Activated CD4-positive, alpha-beta T cell treated with anti-CD3 and anti-CD28 coated beads for 48 hours (primary cell): ENCODE measurements around the gene ADNP2.
A peak's percentile ranks its signal among the peaks of the same experiment; 100 is the strongest.

Source experiments
- DNase-seq: peaks from one replicate; pipeline ENCODE4 v3.0.0-alpha.2; 2020

The ADNP2 gene, protein sequence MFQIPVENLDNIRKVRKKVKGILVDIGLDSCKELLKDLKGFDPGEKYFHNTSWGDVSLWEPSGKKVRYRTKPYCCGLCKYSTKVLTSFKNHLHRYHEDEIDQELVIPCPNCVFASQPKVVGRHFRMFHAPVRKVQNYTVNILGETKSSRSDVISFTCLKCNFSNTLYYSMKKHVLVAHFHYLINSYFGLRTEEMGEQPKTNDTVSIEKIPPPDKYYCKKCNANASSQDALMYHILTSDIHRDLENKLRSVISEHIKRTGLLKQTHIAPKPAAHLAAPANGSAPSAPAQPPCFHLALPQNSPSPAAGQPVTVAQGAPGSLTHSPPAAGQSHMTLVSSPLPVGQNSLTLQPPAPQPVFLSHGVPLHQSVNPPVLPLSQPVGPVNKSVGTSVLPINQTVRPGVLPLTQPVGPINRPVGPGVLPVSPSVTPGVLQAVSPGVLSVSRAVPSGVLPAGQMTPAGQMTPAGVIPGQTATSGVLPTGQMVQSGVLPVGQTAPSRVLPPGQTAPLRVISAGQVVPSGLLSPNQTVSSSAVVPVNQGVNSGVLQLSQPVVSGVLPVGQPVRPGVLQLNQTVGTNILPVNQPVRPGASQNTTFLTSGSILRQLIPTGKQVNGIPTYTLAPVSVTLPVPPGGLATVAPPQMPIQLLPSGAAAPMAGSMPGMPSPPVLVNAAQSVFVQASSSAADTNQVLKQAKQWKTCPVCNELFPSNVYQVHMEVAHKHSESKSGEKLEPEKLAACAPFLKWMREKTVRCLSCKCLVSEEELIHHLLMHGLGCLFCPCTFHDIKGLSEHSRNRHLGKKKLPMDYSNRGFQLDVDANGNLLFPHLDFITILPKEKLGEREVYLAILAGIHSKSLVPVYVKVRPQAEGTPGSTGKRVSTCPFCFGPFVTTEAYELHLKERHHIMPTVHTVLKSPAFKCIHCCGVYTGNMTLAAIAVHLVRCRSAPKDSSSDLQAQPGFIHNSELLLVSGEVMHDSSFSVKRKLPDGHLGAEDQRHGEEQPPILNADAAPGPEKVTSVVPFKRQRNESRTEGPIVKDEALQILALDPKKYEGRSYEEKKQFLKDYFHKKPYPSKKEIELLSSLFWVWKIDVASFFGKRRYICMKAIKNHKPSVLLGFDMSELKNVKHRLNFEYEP

DNA sequence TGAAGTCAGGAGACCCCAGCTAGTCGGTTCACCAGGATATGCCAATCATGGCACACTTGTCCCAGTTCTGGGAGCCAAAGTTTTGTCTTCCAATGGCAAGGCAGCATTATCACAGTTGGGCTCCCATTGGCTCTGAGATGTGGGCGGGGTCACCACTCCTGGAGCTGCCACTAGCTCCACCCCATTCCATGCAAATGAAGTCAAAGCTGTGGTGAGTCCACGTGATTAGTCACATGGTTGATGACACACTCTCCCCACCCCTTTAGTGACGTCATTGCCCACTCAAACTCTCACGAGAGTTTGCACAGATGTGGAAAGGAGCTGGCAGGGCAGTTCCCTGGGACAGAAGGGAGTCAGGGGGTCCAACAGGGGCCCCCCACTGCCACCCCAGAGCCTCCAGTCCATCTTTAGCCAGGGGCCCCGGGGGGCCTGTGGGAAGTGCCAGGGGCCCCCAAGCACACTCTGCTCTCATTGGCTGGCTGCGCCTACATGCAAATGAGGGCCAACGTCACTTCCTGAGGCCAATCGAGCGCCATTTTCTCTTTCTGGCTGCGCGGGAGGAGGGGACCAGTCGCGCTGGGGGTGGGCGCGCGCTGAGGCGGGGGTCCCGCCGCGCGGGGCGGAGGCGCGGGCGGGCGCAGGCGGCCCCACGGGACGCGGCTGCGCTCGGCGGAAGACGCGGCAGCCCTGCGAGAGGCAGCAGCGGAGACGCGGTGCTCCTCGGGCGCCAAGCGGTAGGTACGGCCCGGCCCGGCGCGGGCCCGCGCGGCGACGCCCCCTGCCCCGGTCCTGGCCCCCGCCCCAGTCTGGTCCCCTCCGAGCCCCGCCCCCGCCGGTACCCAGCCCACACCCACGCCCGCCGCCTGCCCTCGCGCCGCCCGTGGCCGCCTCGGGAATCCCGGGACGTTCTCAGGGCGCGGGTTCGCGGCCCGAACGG, at the start of gene ADNP2:
TSS of gene ADNP2 (plus strand) at position 524 of the 937 bp plus-strand sequence. CDS start 8,281 bp downstream, outside the sequence.
- peak; percentile 93 for DNase-seq

DNA sequence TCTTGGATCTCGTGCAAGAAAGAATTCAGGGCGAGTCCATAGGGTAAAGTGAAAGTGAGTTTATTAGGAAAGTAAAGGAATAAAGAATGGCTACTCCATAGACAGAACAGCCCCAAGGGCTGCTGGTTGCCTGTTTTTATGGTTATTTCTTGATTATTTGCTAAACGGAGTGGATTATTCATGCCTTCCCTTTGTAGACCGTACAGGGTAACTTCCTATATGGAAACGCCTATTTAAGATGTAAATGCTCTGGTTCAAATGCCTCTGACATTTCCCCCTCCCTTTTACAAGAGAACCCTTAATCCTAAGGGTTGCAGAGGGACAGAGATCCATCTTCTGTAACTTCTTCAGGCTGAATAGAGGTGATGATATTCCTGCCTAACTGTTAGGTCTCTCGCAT, 49.1 kb upstream of the ADNP2 start:
- DNase-seq = no peak

DNA sequence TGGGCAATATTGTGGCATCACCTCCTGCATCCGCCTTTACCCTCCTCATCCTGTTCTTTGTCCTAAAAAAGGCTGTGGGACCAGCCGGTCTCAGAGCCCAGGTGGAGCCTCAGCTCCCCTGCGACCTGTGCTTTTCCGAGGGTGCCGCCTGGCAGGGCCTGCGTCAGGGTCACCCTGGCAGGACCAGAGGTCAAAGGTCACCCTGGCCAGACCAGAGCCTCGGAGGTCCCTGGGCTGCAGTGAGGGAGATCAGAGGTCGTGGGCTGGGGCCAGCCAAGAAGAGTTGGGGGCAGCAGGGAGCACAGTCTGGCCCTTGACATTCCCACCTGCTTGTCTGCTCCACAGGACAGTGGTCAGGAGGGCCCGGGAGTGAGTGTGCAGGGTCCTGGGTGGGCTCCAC, 43.4 kb upstream of the ADNP2 start:
- DNase-seq = no peak

DNA sequence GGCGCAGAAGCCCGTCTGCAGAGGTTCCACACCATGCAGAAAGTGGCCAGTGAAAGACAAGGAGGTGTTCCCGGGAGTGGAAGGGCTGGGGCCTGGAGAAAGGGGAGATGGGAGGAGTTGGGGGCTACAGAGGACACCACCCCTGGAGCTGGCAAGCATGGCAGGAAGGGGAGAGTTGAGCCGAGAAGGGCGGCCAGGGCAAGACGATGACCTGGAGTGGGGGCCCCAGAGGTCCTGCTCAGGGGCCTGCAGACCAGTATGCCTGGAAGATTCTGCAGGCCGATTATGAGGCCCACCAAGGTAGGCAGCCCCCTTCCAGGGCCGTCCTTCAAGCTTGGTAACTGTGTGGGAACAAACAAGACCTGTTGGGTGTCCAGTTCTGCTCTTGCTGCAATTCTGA, 41.7 kb upstream of the ADNP2 start:
- DNase-seq = no peak

DNA sequence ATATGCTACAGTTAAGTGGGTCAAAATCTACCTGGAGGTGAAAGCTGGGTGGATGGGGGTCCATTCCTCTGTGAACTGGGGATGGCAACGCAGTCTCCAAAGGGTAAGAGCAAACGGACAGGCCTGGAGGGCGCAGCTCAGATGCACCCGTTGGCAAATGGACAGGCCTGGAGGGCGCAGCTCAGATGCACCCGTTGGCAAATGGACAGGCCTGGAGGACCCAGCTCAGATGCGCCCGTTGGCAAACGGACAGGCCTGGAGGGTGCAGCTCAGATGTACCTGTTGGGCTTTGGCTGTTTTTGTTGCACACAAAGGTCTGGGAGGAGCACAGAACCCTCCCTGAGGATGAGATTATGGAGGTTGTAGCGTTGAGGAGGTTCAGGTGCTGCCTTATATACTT, 41.2 kb upstream of the ADNP2 start:
- DNase-seq = no peak

DNA sequence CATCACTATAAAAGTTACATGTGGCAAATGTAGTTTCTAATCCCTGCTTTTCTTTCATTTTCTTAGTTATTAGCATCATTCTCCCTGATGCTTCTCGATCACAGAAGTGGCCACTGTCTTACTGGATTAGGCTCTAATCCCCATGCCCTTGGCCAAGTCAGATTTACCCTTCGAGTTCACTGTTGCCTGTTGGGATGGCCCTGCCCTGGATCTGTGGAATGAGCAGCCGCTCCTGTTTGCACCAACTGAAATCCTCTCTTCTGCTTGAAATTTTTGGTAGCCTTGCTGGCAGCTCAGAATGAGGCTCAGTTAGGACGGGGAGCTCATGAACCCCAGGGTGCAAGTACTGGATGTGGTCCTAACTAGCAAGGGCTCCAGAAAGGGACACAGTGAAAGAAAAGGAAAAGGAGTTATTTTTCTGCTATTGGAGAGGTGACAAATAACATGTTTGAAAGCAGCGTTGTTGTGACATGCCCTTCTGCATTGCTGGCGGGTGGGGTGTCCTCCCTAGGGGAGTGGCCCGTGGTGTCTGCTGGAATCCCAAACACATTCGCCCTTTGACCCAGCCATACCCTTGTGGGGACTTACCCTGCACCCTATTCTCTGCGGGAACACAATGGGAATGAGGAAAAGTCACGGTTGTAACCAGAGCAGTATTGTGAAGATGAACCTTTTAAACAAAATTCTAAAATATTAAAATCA, 40.3 kb upstream of the ADNP2 start:
- no peak for DNase-seq

DNA sequence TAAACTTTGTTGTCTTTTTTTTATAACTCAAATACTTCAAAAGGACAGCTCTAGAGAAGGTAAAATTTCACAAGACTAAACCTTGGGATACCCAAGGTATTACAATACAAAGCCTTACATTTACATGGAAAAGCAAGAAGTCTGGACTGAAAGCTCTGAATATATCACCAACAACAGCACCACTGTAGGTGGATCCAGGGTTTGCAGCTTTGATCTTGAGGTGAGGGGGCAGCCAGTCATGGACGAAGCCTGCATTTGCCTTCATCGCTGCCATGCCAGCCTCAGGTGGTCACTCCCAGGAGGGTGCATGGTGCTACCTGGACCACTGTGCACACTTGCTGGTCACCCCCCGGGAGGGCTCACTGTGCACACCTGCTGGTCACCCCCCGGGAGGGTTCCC, 38.2 kb upstream of the ADNP2 start:
- DNase-seq = no peak

DNA sequence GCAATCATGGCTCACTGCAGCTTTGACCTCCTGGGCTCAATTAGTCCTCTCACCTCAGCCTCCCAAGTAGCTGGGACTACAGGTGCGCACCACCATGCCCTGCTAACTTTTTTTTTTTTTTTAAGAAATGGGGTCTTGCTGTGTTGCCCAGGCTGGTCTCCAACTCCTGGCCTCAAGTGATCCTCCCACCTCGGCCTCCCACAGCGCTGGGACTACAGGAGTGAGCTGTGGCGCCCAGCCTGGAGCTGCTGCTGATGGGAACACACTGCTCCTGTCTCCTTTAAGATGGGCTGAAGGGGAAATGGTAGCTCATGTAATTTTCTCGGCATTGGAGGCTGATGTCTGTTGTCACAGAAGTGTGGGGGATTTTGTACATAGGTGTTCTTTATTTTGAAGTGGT, 34.9 kb upstream of the ADNP2 start:
- no peak for DNase-seq

DNA sequence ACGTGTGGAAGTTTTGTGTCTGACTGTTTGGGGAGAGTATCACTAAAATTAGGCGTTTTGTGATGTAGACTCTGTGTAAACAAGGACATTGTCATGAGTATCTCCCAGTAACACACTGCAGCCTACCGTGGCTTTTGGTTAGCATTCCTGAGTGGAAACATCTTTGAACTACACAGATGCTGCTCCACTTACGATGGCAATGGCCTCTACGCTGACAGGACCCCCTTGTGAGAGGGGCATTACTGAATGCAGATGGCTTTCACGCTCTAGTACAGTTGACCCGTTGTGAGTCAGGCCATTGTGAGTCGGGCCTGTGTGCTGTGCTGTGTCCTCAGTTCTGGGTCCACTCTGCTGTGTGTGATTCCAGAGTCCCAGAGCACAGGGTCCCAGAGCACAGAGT, 34.4 kb upstream of the ADNP2 start:
- DNase-seq = no peak

DNA sequence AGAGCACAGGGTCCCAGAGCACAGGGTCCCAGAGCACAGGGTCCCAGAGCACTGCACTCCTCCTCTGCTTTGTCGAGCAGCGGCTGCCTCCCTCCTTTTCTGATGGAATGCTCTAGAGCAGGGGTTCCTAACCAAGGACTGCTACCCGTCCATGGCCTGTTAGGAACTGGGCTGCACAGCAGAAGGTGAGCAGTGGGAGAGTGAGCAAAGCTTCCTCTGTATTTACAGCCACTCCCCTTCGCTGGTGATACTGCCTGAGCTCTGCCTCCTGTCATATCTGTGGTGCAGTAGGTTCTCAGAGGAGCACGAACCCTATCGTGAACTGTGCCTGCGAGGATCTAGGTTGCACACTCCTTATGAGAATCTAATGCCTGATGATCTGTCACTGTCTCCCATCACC, 33.1 kb upstream of the ADNP2 start:
- DNase-seq = no peak

DNA sequence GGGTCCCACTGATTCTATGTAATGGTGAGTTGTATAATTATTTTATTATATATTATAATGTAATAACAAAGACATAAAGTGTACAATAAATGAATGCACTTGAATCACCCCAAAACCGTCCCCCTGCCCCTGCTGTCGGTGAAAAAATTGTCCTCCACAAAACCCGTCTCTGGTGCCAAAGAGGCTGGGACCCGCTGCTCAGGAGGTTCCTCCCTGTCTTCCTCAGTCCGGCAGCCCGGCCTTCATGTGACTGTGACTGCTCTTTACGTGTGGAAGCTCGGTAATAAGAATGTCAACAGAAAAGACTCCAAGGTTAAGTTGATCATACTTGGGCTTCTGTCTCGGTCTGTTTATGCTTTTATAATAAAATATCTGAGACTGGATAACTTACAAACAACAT, 32.7 kb upstream of the ADNP2 start:
- no peak for DNase-seq

DNA sequence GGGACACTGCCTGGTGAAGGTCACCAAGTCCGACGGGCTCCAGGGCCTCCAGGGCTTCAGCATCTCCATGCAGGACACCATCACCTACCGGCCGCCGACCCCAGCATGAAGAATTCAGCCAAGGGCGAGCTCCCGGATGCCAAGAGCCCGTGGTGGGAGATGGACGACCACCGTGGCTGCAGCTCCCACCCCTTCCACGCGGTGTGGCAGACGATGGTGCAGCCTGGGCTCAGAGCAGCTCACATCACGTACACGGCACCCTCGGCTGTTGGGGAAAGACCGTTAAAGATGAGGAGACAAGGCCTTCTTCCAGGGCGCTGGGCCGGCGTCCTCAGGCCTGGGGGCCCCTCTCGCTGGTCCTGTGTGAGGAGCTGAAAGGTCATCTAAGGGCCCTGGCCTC, 31.2 kb upstream of the ADNP2 start:
- no peak for DNase-seq

DNA sequence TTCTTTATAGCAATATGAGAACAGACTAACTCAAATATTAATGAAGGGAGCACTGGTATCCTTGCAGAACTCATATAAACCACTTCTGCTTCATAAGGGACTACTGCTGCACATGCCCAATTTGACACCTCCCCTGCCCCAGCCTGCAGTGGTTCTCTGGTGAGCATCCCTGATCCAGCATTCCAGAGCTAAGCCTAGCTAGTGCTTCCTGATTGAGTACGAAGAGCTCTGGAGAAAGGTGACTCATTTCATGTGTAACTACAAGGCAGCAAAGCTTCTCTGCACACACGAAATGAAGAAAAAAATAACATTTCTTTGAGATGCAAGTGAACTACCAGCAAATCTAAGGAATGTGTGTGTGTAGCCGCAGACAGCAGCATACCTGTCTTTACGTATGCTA, 22.8 kb upstream of the ADNP2 start:
- DNase-seq = no peak

DNA sequence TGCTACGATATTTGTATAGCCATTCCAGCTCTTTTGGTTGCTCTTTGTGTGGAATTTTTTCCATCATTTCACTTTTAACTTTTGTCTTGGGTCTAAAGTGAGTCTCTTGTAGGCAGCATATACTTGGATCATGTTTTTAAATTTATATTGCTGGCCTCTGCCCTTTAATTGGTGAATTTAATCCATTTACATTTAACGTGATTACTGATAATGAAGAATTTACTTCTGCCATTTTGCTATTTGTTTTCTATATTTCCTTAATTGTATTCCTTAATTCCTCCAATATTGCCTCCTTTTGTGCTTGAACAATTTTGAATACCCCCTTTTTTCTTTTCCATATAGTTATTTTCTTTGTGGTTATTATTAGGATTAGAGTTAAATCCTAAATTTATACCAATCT, 21.0 kb upstream of the ADNP2 start:
- no peak for DNase-seq

DNA sequence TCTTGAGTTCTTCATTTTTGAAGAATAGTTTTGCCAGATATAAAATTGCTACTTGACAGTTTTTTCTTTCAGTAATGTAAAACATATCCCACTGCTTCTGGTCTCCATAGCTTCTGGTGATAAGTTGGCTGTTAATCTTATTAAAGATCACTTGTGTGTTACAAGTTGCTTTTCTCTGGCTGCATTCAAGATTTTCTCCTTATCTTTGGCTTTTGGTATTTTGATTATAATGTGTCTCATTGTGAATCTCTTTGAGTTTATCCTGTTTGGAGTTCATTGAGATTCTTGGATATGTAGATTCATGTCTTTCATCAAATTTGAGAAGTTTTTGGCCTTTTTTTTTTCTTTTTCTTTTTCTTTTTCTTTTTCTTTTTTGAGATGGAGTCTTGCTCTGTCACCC, 20.2 kb upstream of the ADNP2 start:
- no peak for DNase-seq

DNA sequence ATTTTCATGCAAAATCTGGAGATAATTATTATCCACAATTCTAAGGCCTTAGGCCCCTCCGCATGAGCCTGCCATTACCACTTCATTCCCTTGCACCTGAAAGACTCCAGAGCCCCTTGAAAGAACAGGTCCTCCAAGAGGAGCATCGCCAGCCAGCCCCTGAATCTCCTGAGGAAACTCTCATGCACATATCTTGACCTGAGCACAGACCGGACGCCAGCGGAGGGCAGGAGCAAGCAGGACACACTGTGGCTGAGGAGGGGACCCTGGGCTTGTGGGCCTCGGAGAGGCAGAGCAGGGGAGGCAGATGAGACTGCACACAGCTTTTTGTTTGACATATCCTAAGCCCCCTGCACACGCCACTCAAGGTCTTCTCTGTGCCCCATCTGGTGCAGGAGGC, 13.6 kb upstream of the ADNP2 start:
- DNase-seq = no peak

DNA sequence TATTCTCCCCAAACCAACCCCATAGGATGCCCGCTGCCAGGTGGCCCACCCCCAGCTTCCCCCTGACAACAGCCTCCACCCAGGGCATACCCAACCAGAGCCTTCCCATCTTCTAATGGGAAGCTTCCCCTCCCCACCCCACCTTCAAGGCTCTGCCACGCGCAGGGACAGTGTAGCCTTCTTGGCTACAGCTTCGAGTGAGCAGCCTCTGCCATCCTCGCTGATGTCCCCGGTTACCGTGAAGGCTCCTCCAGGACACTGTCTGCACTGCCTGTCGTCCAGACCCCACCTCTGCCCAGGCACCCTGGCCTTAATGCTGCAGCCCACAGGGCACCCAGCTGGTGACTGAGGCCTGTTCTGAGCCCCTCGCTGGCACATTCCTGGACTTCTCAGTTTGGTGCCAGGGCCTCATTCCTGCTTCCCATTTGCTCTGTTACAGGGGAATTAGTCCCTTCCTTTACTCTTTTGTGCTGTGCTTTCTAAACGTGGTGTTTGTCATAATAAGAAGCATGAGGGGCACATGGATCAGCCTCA, 13.0 kb upstream of the ADNP2 start:
- no peak for DNase-seq

DNA sequence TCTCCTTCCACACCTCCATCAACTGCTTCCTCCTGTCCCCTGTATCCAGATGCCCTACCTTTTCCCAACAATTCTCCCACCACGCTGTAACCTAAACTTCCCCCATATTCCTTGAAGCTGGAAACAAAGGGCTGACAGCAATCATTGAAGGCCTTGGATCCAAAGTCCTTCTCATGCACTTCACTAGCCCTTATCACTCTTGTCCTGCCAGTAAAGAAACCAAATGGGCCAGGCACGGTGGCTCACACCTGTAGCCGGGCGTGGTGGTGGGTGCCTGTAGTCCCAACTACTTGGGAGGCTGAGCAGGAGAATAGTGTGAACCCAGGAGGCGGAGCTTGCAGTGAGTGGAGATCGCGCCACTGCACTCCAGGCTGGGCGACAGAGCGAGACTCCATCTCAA, 11.9 kb upstream of the ADNP2 start:
- no peak for DNase-seq

DNA sequence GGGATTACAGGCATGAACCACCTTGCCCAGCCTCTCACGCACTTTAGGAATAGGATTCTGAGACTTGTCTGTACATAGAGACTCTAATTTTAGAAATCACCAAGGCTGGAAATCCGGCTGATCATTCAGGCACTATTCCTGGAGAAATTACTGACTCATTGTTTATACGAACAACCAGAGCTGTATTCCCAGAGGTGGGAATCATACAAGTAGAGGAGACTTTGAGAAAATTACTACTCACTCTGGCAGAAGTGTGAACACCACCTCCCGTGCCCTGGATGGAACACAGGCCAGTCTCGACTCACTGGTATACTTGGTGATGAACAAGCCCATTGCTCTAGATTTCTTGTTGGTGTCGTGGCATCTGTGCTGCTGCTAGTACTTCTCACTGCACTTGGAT, 5.8 kb upstream of the ADNP2 start:
- no peak for DNase-seq

DNA sequence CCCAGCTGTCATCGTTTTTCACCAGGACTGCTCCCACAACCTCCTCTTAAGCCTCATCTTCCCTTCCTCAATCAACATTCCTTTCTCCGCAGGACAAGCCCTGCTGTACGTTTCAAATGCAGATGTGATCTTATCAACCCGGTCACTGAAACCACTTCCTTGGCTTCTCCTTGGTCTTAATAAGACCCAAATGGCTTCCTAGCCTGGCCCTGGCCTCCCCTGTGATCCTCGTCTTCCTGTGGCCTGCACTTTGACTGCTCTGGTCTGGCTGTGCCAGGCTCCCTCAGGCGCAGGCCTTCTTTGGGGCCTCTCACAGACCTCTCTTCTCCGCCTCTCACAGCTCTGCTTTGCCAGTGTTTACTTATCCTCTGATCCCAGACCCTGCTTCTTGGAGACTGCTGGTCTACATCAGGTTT, 4.7 kb upstream of the ADNP2 start:
- DNase-seq = no peak

DNA sequence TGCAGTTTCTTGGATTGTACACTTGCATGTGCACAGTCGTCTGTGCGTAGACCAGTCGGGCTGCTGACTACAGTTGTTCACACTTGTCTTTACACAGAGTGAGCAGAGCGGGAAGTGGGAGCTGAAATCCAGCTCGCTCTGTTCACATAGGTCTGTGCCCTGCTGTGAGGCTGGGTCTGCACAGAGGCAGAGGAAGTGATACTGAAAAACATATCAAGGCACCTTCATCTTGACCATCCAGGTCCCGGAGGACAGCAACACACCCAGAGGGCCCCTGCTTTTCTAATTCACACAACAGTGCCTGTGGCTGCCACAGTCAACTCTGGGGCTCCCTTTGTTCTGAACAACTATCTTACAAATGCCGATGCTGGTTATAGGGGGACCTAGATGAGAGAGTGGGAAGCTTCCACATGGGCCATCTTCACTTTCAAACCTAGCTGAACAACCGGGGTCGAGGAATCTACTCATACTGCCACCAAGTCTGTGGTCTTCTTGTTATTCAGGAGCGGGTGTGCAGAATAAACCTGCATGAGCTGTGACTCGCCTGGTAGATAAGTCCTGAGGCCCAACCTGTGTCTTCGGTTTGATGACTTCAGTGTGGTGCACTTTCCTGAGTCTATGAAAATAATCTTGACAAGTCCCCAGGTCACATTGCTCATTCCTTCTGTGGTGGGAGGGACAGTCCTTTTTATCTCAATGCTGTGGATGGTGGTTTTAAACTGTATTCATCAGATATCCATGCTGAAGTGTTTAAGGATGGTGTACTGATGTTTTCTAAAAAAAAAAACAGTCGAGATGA, 3.5 kb upstream of the ADNP2 start:
- DNase-seq = peak; percentile 56
